LoVo (cell line): Measurements from ENCODE around the gene ZNF701.
"Not testable (repeated sequence)": the region's sequence is repeated elsewhere in the genome, so short reads cannot be mapped to it uniquely, and the experiment has no call there.

ENCODE experiments used
- DNase-seq: peaks from one replicate; pipeline ENCODE4 v3.0.0-alpha.2; 2016; ENCODE audit warnings: low spot score

ZNF701 gene

DNA sequence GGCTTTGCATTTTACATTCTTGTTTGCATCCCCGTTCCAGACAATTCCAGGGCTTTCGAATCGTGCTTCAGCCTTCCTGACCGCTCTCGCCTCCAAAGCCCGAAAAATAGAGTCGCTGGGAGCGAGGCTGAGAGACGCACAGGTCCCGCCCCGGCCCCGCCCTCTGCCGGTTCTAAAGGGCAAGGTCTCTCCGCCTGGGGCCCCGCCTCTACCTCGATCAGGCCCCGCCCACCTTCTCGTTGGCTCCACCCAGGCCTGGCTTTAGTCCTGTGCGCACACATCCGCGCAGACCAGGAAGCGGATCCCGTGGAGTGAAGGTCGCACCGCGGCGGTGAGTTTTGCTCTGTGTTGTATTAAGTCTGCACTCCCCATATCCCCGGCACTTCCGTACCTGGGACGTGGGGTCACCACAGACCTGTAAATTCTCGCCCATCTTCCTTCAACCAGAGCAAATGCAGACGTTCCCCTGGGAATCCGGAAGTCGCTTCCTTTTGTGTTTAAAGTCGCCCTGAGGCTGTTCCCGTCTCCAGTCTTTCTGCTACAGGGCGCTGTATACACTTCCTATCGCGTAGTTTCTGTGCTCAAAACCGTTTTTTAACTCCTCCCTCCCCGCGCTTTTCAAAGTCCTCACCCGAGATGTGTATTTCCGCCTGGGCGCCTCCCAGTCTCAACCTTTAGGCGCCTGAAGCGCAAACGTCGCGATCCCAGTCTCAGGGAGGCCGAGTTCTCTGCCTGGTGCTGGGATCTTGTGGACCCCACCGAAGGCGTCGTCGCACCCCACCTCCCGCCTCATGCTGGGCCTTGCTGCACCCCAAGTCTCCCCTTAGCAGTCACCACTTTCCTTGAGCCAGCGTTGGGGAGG, at the start of gene ZNF701:
Gene ZNF701, plus strand, starts transcription at position 288 of the 862 bp plus-strand sequence. CDS start 3,861 bp downstream, outside the sequence.
- DNase-seq = peak; percentile 90

DNA sequence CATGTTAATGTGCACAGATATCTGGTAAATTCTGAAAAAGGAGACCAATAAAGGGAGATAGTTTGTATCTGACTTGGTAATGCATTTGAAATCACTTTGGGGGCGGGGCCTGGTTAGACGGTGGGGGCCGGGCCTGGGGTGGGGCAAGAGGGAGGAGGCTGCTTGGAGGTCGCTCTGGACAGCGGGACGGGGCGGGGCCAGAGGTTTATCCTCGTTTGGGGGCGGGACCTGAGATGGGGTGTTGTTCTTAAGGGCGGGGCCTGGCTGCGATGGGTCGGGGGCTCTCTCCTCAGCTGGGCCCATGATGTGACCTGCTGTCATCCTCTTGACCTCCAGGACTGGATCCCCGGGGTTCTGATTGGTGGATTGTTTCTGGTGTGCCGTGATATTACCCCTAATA, 47.5 kb upstream of the ZNF701 start:
- no peak for DNase-seq

DNA sequence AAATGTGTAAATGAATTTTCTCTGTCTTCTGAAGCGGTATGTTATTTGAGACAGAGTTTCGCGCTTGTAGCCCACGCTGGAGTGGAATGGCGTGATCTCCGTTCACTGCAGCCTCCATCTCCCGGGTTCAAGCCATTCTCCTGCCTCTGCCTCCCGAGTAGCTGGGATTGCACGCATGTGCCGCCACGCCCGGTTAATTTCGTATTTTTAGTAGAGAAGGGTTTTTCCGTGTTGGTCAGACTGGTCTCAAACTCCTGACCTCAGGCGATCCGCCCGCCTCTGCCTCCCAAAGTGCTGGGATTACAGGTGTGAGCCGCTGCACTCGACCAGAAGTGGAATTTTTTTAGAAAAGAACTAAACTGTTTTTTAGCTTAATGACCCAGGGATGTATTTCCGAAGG, 46.0 kb upstream of the ZNF701 start:
- DNase-seq = no peak

DNA sequence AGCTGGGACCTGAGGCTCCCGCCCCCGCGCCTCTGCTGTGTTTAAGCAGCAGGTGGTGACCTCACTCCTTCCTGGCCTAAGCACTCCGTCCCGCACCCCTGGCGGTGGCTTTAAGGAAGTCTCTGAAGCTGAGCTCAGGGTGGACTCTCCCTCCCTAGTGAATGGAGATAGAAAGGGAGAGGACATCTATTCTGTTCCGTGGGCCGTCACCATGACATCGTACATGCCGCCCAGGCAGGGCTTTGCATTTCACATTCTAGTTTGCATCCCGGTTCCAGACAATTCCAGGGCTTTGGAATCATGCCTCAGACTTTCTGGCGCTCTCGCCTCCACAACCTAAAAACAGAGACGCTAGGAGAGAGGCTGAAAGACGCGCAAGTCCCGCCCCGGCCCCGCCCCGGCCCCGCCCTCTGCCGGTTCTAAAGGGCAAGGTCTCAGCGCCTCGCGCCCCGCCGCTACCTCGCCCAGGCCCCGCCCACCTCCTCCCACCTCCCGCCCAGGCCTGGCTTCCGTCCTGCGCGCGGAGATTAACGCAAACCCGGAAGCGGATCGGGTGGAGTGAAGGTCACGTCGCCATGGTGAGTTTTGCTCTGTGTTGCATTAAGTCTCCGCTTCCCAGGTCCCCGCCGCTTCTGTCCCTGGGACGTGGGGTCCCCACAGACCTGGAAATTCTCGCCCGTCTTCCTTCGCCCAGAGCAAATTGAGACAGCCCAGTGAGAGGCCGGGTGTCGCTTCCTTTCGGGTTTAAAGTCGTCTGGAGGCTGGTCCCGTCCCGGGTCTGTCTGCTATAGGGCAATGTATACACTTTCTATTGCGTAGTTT, 42.7 kb upstream of the ZNF701 start, which contains the start of gene ZNF808:
Gene ZNF808, plus strand, starts transcription at position 535 of the 822 bp plus-strand sequence. CDS start 15,617 bp downstream, outside the sequence.
- peak; percentile 91 for DNase-seq

DNA sequence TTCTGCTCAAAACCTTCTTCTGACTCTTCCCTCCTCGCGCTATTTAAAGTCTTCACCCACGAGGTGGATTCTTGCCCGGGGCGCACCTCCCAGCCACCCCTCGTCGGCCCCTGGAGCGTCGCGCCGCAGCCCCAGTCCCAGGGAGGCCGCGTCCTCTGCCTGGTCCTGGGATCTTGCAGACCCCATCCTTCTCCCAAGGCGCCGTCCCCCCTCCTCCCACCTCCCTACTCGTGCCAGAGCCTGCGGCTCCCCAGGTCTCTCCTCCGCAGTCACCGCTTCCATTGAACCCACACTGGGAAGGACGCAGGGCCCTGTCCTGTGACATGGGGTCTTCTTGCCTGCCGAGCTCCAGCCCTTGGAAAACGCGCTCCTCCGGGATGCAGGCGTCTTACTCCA, 42.1 kb upstream of the ZNF701 start:
- DNase-seq = no peak

DNA sequence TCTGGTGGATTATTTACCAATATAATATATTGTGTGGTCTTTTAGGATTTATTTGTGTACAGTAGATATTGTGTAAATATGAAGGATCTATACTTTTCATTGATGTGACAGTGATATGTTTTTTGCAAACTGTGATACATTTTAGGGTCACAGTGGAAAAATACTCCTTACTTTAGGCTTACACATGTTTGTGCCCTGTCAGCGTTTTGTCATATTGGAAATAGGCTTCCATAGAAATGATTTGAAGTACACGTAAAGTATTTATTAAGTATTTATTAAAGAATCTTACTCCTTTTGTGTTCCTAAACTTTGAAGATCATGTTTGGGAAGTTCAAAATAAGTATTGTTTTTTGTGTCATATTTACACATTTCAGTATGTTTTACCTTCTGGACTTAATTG, 37.6 kb upstream of the ZNF701 start:
- no peak for DNase-seq

DNA sequence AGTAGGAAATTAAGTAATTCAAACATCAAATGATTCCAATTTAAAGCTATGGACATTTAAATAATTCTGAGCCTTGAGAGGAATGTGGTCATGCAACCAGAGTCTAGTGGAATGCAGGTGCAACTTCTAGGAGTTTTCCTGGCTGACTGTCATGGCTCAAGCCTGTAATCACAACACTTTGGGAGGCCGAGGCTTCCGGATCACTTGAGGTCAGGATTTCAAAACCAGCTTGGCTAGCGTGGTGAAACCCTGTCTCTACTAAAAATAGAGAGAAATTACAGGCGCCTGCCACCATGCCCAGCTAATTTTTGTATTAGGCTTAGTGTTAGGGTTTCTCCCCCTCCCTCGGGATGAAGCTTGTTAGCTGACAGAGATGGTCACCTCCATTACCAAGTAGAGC, 36.2 kb upstream of the ZNF701 start:
- no peak for DNase-seq

DNA sequence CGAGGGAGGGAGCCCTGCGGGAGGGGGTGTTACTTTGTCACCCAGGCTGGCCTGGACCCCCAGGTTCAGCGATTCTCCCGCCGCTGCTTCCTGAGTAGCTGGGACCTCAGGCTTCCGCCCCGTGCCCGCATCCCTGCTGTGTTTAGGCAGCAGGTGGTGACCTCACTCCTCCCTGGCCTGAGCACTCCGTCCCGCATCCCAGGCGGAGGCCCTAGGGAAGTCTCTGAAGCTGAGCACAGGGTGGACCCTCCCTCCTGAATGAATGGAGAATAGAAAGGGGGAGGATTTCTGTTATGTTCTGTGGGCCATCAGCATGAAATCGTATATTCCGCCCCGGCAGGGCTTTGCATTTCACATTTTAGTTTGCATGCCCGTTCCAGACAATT, 34.7 kb upstream of the ZNF701 start:
- DNase-seq = not testable (repeated sequence)

DNA sequence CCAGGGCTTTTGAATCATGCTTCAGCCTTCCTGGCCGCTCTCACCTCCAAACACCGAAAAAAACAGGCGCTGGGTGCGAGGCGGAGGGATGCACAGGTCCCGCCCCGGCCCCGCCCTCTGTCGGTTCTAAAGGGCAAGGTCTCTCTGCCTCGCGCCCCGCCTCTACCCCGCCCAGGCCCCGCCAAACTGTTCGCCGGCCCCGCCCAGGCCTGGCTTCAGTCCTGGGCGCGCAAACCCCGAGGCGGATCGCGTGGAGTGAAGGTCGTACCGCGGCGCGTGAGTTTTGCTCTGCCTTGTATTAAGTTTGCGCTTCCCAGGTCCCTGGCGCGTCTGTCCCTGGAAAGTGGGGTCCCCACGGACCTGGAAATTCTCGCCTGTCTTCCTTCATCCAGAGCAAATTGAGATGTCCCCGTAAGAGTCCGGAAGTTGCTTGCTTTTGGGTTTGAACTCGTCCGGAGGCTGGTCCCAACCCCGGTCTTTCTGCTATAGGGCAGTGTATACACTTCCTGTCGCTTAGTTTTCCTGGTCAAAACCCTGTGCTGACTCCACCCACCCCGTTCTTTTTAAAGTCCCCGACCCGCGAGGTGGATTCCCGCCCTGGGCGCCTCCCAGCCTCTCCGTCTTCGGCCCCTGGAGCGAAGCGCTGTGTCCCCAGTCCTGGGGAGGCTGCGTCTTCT, 34.2 kb upstream of the ZNF701 start:
- no peak for DNase-seq

DNA sequence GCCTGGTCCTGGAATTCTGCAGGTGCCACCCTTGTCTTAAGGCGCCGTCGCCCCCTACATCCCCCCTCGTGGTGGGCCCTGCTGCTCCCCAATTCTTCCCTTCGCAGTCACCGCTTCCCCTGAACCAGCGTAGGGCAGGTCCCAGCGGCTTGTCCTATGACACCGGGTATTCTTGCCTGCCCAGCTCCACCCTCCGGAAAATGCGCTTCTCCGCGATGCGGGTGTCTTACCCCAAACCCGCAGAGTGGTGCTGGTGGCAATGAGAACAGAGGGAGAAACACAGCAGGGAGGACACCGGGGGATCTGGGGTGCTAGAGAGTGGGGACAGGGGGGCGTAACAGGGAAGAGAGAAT, 33.7 kb upstream of the ZNF701 start:
- DNase-seq = no peak

DNA sequence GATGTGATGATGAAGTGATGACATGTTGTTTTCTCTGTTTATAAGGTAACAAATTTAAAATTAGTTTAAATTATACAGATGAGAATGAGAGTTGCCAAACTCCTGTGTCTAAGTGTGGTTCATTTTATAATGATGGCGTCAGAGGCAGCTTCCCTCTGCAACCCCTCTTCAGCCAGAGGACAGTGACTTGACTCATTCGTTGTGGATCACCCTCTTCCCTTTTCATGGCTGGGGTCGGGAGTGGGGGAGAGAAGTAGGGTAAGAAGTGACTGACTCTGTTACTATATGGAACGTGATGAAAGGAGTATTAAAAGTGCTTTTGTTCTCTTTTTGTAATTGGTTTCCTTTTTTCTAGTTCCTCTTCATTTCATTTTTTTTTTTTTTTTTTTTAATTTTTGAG, 31.3 kb upstream of the ZNF701 start:
- not testable (repeated sequence) for DNase-seq

DNA sequence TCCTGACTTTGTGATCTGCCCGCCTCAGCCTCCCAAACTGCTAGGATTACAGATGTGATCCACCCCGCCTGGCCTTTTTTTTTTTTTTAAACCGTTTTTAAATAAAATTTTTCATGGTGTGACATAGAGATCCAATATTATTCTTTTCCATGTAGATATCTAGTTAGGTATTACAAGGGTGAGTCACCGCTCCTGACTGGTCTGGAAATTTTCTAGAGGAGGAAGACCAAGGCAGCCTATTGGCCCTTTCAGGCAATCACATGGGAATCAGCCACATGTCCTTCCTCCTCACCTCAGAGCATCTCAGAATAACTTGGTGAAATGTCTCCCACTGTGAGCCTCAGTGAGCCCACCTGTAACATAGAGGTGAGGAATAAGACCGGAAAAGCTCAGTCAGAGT, 28.9 kb upstream of the ZNF701 start:
- DNase-seq = not testable (repeated sequence)

DNA sequence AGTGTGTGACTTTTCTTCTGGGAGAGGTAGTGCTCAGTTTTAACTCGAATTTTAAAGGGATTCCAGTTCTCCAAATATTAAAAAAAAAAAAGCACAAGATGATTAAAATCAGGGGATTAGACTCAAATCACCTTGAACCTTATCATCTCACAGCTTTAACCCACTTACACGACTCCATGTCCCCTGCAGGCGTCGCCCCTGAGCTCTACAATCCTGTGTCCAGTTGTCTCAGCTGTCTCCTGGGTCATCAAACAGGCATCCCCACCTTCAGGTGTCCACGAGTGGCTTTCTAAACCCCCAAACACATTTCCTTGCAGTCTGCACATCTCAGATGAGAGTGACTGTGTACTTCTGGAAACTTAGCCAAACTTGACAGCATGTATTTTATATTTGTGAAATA, 28.5 kb upstream of the ZNF701 start:
- no peak for DNase-seq

DNA sequence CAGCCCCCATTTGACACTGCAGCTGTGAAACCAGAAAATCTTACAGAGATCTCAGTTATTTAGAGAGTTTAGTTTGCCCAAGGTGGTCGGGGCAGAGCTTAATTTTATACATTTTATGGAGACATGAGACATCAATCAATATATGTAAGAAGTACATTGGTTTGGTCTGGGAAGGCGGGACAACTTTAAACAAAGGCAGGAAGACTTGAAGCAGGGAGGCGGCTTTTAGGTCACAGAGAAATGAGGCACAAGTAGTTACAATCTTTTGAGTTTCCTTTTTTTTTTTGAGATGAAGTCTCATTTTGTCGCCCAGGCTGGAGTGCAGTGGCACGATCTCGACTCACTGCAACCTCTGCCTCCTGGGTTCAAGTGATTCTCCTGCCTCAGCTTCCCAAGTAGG, 27.5 kb upstream of the ZNF701 start:
- DNase-seq = not testable (repeated sequence)

DNA sequence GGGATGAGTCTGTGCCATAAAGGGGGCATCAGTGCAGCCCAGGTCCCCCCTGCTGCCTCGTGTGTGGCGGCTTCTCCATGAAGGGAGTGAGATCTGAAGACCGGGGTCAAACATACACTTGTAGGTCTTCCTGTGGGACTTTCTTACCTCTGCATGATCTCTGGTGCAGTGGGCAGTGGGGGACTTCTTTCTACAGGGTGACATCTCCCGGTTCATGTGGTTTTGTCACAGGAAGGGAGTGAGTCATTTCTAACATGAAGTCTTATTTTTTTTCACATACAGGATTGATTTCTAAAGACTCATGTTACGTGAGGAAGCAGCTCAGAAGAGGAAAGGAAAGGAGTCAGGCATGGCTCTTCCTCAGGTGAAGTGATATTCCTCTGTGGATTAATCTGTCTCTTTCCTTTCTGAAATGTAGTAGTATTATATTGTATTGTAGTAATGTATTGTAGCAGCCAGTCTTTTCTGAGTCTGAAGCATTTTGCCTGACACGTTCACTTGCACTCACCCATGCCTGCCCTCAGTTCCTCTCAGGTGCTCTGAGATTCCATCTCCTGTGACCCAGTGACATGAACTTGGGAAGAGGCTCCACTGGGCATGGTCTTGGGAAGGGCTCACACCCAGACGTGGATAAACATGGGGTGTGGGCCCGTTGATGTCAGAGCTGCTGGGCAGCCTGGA, 27.0 kb upstream of the ZNF701 start:
- no peak for DNase-seq

DNA sequence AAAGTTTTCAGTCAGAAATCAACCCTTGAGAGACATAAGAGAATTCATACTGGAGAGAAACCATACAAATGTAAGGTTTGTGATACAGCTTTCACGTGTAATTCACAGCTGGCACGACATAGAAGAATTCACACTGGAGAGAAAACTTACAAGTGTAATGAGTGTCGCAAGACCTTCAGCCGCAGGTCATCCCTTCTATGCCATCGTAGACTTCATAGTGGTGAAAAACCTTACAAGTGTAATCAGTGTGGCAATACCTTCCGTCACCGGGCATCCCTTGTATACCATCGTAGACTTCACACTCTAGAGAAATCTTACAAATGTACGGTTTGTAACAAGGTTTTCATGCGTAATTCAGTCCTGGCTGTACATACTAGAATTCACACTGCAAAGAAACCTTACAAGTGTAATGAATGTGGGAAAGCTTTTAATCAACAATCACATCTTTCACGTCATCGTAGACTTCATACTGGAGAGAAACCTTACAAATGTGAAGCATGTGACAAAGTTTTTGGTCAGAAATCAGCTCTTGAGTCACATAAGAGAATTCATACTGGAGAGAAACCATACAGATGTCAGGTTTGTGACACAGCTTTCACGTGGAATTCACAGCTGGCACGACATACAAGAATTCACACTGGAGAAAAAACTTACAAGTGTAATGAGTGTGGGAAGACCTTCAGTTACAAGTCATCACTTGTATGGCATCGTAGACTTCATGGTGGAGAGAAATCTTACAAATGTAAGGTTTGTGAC, 15.7 kb upstream of the ZNF701 start:
- no peak for DNase-seq

DNA sequence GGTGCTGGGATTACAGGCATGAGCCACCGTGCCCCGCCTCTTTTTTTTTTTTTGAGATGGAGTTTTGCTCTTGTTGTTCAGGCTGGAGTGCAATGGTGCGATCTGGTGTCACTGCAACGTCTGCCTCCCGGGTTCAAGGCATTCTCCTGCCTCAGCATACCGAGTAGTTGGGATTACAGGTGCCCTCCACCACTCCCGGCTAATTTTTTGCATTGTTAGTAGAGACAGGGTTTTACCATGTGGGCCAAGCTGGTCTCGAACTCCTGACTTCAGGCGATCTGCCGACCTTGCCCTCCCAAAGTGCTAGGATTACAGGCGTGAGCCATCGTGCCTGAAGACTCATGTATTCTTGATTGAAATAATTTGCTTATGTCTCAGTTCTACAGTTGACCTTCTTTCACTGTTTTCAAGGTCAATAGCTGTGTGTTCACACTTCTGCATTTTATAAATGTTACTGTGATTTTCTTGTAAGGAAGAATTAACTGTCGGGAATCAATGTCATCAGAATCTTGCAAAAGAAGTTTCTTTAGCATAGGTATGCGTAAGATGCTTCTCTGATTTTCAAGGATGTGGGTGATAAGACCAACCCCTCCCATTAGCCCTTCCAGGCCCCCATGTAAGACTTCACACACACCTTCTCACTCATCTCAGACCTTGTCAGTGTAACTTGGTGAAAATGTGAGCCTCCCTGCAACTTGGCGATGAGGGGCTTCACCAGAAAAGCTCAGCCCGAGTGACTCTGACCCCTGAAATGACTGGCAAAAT, 12.7 kb upstream of the ZNF701 start:
- no peak for DNase-seq

DNA sequence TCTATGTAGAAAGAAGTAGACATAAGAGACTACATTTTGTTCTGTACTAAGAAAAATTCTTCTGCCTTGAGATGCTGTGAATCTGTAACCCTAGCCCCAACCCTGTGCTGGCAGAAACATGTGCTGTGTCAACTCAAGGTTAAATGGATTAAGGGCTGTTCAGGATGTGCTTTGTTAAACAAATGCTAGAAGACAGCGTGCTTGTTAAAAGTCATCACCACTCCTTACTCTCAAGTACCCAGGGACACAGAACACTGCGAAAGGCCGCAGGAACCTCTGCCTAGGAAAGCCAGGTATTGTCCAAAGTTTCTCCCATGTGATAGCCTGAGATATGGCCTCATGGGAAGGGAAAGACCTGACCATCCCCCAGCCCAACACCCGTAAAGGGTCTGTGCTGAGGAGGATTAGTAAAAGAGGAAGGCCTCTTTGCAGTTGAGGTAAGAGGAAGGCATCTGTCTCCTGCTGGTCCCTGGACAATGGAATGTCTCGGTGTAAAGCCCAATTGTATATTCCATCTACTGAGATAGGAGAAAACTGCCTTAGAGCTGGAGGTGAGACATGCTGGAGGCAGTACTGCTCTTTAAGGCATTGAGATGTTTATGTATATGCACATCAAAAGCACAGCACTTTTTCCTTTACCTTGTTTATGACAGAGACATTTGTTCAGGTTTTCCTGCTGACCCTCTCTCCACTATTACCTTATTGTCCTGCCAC, 11.2 kb upstream of the ZNF701 start:
- DNase-seq = not testable (repeated sequence)

DNA sequence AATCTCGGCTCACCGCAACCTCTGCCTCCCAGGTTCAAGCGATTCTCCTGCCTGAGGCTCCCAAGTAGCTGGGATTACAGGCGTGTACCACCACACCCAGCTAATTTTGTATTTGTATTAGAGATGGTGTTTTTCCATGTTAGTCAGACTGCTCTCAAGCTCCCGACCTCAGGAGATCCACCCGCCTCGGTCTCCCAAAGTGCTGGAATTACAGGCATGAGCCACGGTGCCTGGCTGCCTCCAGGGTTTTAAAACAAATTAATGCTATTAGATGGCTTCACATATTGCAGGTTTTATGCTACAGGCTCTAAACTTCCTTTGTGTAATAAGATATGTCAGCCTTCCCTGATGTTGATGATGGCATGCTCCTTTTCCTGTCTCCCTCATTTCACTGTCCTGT, 8.5 kb upstream of the ZNF701 start:
- not testable (repeated sequence) for DNase-seq

DNA sequence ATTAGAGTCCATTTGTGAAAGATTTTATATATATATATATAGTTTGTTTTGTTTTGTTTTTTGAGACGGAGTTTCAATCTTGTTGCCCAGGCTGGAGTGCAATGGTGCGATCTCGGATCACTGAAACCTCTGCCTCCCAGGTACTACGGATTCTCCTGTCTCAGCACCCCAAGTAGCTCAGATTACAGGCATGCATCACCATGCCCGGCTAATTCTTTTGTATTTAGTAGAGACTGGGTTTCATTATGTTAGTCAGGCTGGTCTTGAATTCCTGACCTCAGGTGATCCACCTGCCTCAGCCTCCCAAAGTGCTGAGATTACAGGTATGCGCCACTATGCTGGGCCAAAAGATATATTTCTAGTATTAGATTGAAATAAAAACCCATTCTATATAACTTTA, 4.0 kb upstream of the ZNF701 start:
- no peak for DNase-seq
